Measurements from ENCODE around the gene DENND5B.

The DENND5B gene

DNA sequence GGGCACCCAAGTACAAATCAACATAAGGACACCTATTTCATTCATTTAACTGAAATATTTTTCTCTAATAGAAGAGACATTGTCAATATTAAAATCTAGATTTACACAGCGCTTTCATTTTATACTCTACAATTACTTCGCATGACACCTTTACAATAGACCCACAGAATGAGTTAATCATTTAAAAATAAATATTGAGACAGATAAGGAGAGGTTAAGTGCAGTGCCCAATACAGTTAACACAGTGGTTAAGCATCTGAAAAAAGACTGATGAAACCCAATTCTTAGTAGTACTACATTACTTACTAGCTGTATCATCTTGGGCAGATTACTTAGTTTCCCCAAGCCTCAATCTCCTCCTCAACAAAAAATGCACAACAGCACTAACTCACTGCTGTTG lies 116.2 kb downstream of the DENND5B start:
- no peak for DNase-seq

DNA sequence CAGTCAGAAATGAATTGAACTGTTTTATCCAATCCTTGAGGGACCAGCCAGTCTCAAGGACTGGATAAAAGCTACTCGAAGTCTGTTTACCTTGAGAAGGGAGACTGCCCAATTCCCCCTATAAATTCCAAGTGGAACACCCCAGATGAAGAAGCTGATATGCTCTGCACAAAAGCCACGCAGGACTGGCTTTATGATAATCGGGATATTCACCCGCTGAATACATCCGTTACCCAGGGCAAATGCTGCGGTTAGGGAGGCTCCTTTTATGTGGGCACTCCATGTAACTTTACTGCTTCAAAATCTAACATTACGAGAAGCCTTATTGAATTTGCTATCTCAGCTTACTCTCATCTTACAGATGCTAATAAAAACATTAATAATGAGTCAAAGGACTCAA lies 119.1 kb downstream of the DENND5B start:
- no peak for DNase-seq

- no peak for DNase-seq
These were observed 119.9 kb downstream of the DENND5B start for GRCh38 chr12:31471051-31471450.

- no peak for DNase-seq
These were observed 120.5 kb downstream of the DENND5B start for GRCh38 chr12:31470459-31470858.

GRCh38 chr12:31466768-31467167 lies 124.2 kb downstream of the DENND5B start:
- no peak for DNase-seq

DNA sequence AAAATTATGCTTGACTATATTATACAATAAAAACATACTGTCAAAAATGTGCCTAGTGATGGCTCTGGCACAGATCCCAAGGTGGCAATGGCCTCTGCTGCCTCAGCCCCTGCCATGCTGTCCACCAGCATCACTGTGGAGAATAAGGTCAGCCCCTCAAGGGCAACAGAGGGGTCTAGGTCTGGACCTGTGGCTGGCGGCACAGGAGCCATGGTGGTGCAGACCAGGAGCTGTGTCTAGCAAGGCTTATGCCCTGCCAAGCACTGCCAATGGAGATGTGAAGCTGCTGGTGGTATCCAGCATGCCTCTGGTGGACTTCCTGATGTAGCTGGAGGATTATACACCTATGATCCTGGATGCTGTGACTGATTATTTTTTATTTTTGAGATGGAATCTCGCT lies 125.9 kb downstream of the DENND5B start:
- DNase-seq = no peak

DNA sequence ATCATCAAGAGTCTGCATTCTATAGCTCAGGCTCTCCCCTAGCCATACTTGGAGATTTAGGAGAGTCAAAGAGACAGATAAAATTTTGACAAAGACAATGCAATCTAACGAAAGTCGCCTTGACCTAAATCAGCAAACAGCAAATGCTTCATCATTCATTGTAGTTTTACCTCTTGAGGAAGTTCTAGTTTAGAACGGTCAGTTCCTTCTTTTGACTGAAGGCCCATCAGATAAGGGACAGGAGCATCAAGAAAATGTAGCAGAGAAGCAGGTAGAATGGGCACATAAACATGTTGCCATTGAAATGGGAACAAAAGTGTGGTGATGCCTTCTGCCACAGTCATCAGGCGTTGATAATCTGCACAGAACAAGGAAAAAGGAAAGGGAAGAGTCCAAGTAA lies 130.9 kb downstream of the DENND5B start:
- DNase-seq = no peak

DNA sequence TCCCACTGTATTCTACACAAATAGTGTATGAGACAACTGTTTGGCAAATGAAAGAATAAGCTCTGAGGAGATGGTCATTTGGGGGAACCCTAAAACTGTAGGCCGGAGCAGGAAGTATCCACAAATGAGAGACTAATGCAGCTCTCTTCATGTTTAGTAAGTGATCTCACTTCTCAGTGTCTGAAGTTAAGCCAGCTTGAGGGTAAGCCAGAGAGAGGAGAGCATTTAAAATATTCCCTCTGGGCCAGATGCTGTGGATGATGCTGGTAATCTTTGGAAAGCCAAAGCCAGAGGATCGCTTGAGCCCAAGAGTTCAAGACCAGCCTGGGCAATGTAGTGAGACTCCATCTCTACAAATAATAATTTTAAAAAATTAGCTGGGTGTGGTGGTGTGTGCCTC lies 134.4 kb downstream of the DENND5B start:
- DNase-seq = no peak

GRCh38 chr12:31444736-31445135 lies 146.2 kb downstream of the DENND5B start:
- no peak for DNase-seq

- DNase-seq = no peak
These were observed 150.3 kb downstream of the DENND5B start for GRCh38 chr12:31440586-31440985.

GRCh38 chr12:31440134-31440533 lies 150.8 kb downstream of the DENND5B start:
- no peak for DNase-seq

DNA sequence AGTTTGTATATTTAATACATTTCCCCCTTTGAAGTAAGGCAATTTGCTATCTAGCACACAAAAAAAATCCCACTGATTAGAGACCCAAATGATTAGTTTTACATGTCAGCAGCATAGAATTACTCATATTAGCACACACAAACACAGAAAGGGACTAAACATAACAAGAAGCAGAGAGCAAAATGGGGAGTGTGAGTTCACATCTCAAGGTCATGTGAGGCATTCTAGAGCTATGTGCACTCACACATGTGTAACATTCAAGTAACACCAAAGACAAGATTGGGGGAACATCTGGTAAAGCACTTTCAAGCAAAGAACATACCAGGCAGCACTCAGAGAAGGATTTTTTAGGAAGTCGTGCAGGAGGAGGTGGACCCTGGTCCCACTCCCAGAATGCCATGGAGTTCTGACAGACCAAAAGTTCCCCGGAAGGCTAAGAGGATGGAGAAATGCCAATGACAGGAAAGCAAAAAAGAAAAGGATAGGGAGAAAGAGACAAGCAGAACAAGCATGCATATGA lies 159.2 kb downstream of the DENND5B start:
- no peak for DNase-seq

- DNase-seq = no peak
These were observed 167.5 kb downstream of the DENND5B start for GRCh38 chr12:31423405-31423804.

- DNase-seq = no peak
These were observed 178.6 kb downstream of the DENND5B start for GRCh38 chr12:31412292-31412801.

- DNase-seq = no peak
These were observed 182.2 kb downstream of the DENND5B start for GRCh38 chr12:31408763-31409162.

- no peak for DNase-seq
These were observed 183.4 kb downstream of the DENND5B start for GRCh38 chr12:31407562-31407961.

GRCh38 chr12:31406345-31406744 lies 184.6 kb downstream of the DENND5B start:
- no peak for DNase-seq

DNA sequence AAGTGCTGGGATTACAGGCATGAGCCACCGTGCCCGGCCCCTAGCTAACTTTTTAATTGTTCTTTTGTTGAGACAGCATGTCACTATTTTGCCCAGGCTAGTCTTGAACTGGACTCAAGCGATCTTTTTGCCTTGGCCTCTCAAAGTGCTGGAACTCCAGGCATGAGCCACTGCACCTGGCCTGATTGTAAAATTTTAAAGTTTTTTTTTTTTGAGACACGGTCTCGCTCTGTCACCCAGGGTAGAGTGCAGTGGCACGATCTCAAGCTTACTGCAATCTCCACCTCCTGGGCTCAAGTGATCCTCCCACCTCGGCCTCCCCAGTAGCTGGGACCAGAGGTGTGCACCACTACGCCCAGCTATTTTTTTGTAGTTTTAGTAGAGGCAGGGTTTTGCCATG lies 185.9 kb downstream of the DENND5B start:
- no peak for DNase-seq

- DNase-seq = peak in 39 of 56 donors; percentile 2 to 79 (median 16)
These were observed 187.8 kb downstream of the DENND5B start for GRCh38 chr12:31403099-31403607.

GRCh38 chr12:31393004-31393550 lies 197.9 kb downstream of the DENND5B start:
- peak in 1 of 56 donors; percentile 1 for DNase-seq

- no peak for DNase-seq
These were observed 199.9 kb downstream of the DENND5B start for GRCh38 chr12:31390991-31391390.

DNA sequence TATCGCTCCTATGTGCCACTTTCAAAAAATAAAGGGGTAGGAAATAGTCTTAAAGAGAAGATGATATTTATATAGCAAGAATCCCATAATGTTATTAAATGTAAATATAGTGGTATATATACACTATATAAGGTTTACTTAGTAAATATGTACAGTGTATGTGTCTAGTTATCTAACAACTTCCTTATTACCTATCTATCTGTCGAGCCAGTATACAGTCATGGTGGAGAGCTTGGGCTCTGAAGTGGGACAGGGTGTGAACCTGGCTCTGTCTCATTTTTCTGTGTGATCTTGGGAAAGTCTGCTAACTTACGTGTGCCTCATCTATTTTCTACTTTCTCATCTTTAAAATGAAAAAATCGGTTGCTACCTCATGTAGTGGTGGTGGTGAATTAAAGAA lies 202.2 kb downstream of the DENND5B start:
- no peak for DNase-seq

DNA sequence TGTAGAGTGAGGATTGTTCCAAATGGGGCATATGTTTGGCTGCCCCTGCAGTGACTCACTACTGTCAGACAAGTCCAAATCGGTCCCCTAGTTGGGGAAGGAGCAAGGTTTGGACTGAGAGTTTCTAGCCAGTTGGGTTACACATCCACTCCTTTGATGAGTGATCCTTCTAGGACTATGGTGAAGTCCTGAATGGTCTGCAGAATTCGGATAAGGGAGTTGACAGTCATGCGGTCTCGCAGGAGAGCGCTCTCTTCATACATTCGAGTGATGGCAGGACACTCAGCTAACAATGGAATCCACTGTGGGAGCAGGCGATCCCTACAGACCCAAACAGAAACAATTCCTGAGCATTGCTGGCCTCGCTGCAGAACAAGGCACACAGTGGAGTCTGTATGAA lies 203.5 kb downstream of the DENND5B start:
- DNase-seq = no peak

GRCh38 chr12:31387011-31387410 lies 203.9 kb downstream of the DENND5B start:
- DNase-seq = no peak

Measured in amygdala (tissue), 56 donors.